GM10847 (cell line): ENCODE results near the gene ITPRIP.

ENCODE experiments used
- POLR2A ChIP-seq: IDR thresholded peaks from 2 replicates; pipeline ENCODE4 v1.6.1; 2011; ENCODE audit not compliant: insufficient read length; ENCODE audit errors: extremely low read depth

Gene ITPRIP, protein sequence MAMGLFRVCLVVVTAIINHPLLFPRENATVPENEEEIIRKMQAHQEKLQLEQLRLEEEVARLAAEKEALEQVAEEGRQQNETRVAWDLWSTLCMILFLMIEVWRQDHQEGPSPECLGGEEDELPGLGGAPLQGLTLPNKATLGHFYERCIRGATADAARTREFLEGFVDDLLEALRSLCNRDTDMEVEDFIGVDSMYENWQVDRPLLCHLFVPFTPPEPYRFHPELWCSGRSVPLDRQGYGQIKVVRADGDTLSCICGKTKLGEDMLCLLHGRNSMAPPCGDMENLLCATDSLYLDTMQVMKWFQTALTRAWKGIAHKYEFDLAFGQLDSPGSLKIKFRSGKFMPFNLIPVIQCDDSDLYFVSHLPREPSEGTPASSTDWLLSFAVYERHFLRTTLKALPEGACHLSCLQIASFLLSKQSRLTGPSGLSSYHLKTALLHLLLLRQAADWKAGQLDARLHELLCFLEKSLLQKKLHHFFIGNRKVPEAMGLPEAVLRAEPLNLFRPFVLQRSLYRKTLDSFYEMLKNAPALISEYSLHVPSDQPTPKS

DNA sequence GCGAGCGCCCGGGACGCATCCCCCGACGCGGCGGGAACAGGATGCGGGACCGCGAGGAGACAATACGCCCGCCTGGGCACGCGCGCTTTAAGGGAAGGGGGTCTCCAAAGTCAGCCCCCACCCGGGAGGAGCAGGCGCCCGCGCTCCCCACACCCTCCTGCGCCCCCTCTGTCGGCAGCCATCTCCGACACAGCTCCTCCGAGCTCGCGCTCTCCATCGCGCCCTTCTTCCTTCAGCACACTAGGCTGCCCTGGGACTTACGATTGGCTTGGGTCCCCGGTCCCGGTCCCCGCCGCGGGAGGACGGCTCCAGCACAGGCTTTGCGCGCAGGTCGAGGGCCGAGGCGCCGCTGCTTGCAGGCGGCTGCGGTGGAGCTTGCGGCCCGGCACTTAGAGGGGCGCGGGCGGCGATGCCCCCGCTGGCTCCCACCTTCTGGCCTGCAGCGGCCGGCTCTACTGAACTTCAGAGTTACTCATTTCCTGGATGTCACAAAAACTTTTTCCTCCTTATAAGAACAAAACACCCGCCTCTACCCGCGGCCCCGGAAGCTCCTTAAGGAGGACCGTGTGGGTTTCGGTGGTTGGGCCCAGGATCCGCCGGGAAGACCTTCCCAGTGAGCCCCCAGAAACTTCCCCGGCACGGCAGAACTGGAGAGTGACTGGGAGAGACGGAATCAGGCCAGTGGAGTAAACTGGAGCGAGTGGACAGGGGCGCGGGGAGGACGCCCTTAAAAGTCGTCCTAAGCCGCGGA, at the start of gene ITPRIP:
Gene ITPRIP (minus strand): TSS at position 481 of the 751 bp plus-strand sequence. CDS start 22,414 bp downstream, outside the sequence.
- TF ChIP-seq POLR2A, result peak; percentile 68

DNA sequence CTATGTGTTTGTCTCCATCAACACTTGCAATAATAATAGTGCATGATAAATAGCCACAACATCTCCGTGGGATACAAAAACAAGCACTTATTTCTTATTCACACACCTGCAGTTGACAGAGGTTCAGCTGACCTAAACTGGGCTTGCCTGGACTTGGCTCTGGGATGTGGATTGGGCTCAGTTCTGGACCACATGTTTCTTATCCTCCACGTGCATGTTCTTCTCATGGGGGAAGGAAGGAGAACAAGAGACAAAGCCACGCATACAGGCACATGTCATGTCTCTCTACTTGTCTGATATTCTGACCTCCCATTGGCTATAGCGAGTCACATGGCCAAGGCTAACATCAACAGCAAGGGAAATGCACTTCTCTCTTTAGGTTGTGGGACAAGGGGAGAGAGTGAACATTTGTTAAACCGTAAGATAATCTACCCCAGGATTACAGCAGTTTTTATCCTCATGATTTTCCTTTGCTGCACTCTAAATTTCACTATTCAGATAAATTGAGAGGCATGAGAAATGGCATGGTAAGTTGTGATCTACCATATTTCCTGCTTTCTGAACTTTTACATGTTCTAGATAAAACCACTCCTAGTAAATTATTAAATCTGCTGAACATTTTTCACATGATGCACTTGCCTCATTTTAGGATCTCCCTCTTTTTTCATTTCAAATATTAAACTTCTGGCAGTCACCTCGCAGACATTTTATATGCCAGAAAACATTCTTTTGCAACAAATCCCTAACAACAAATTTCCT, 49.0 kb upstream of the ITPRIP start:
- no peak for TF ChIP-seq POLR2A

- no peak for TF ChIP-seq POLR2A
Observed at GRCh38 chr10:104380336-104380735, 42.1 kb upstream of the ITPRIP start.

DNA sequence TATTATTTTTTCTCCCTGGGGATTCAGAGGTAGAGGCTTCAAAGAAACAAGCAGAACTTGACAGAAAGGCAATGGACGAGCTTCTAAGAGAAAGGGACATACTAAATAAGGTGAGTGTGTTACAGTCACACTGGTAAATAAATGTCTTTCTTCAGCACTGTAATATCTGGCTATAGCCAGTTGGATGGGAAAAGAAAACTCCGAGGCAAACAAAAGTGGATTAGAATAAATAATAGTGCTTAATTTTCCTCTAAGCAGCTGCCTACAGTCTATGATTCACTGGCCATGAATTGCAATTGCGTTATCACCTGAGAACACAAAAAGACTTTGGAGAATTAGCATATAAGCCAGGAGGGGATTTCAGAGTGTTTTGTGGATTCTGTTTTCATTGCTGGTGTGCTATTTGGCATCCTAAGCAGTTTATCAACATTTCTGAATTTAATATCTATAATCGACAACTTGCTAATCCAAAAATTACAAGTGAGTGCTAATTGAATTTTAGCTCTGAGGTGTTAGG, 38.6 kb upstream of the ITPRIP start:
- no peak for TF ChIP-seq POLR2A

DNA sequence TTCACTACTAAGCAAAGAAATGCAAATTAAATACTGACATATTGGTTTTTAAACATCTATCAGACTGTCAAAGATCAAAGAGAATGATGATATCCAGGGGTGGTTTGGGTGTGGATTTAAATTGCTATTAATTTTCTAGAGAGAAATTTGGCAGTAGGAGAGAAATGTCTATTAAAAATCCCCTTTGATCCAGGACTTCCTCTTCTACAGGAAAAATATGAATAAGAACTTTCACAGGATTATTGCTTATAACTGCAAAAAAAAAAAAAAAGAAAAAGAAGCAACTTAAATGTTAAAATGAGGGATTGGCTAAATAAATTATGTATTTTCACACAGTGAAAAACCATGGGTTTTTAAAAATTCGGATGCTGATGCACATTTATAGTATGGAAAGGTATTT, 36.3 kb upstream of the ITPRIP start:
- no peak for TF ChIP-seq POLR2A

DNA sequence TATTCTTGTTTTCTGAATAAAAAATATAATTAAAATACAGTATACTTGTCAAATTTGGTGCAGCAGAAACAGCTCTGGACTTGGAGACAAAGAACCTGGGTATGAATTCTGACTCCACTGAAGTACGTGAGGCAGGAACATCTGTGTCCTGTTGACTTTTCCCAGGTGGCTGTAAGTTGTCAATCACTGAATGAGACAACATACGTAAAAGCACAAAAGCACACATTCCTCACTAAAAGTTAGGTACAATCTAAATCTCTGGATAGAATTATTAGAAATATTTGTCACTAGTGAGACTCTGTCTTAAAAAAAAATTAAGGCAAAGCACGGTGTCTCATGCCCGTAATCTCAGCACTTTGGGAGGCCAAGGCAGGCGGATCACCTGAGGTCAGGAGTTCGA, 33.5 kb upstream of the ITPRIP start:
- TF ChIP-seq POLR2A, result no peak

- no peak for TF ChIP-seq POLR2A
Observed at GRCh38 chr10:104368381-104368780, 30.1 kb upstream of the ITPRIP start.

- TF ChIP-seq POLR2A, result no peak
Observed at GRCh38 chr10:104367904-104368303, 29.6 kb upstream of the ITPRIP start.

DNA sequence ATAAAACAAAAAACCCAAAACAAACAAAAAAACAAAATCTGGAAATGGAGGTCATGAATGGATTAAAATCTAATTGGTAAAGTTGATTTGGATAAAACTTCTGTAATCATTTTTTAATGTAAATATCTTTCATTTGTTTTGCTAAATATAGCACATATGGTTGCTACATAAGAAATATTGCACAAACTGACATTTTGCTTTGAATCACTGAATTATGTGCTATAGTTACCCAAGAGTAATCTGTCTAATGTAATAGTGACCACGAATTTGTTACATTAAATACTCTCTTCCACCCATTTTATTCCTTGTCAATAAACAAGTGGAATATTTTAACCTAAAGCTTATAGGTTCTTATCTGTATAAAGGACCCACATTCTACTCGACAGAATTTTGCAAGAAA, 21.5 kb upstream of the ITPRIP start:
- TF ChIP-seq POLR2A, result no peak

GRCh38 chr10:104353325-104354048, 15.2 kb upstream of the ITPRIP start, which contains the start of gene CFAP58:
Gene CFAP58, plus strand, starts transcription at chr10:104353833. Its CDS starts 65 bp downstream, at chr10:104353898.
- TF ChIP-seq POLR2A, result no peak

DNA sequence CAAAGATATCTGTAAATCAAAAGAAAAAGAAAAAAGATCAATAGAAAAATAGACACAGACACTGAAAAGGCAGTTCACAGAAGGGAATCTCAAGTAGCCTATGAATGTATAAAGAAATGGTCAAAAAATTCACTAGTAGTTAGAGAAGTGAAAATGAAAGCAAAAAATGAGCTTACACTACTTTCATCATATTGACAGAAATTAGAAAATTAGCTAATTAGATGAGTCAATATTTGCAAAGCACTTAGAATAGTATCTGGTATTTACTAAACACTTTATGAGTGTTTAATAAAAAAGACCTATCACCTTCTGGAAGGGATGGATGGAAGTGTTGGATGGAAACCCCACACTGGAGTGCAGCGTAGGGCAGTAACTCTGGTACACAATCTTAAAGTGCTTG, 13.7 kb upstream of the ITPRIP start:
- no peak for TF ChIP-seq POLR2A

DNA sequence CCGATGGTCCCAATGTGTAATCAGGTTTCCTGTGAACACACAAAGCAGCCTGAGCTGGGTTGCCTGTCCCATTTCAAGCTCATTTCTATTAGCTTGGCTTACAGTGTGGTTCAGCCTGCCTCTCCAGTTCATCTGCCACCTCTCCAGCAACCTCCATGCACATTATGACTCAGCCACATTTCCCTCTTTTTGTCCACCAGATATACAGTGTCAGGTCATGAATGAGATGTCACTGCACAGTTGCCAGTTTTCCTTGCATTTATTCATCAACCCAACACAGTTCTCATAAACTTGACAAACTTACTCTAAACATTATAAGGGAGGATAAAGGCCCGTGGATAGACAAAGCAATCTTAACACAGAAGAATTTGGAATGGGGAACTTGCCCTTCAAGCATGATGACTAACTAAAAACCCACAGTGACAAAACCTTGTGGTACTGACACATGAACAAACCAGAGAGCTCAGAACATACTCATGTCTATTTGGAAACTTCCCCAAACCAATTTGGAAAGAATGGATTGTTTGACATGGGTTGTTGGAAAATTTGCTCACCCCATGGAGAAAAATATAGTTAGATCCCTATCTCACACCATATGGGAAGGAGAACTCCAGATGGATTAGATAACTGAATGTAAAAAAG, 12.9 kb upstream of the ITPRIP start:
- TF ChIP-seq POLR2A, result no peak

GRCh38 chr10:104350127-104350635, 11.9 kb upstream of the ITPRIP start:
- TF ChIP-seq POLR2A, result no peak
